Epithelial cell of proximal tubule (primary cell): ENCODE data around the gene DDX17. TPM values are rescaled to one million over a fixed set of nuclear protein-coding genes. Genes with fewer than 3 reads are reported as not detected.
"Not testable (repeated sequence)": the region's sequence is repeated elsewhere in the genome, so short reads cannot be mapped to it uniquely, and the experiment has no call there.

Source experiments
- DNase-seq: peaks from one replicate; pipeline ENCODE4 v3.0.0-alpha.2; 2011; ENCODE audit warnings: low read depth
- H3K4me3 ChIP-seq: 2 replicates; pipeline ENCODE4 v1.5.1; 2011; ENCODE audit warnings: low read depth, mild to moderate bottlenecking, low read length
- total RNA-seq: library from RNA; depleted of rRNA; stranded (reverse); fragments of >200 nt; gene quantifications from 2 replicates; pipeline ENCODE4 v1.2.3, GENCODE V29; 2015
- TF ChIP-seq, protein P1 (sequence below): conservative IDR thresholded peaks from 2 replicates; pipeline ENCODE4 v1.5.1; 2012; ENCODE audit warnings: low read depth, mild to moderate bottlenecking, low read length

Gene DDX17
- total RNA-seq, 1 donor from 2014 or later = 186 TPM

DNA sequence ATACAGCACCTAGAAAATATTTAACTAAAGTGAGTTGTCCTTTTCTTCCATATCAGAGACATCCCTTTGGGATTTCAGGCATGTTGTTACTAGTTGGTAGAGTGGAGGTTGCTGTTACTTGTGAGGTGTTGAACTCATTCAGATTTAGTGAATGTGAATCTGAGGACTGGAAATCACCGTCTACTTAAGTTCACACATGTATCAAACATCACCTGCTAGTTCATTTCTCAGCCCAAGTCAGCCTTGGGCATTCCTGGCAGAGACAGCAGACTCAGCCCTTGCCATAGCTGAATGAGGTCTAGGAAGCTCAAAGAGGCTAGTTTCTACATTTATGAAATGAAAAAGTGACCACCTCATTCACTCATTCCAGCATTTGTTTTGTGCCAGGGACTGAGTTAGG lies 28.5 kb downstream of the DDX17 start:
- TF ChIP-seq, protein P1, sequence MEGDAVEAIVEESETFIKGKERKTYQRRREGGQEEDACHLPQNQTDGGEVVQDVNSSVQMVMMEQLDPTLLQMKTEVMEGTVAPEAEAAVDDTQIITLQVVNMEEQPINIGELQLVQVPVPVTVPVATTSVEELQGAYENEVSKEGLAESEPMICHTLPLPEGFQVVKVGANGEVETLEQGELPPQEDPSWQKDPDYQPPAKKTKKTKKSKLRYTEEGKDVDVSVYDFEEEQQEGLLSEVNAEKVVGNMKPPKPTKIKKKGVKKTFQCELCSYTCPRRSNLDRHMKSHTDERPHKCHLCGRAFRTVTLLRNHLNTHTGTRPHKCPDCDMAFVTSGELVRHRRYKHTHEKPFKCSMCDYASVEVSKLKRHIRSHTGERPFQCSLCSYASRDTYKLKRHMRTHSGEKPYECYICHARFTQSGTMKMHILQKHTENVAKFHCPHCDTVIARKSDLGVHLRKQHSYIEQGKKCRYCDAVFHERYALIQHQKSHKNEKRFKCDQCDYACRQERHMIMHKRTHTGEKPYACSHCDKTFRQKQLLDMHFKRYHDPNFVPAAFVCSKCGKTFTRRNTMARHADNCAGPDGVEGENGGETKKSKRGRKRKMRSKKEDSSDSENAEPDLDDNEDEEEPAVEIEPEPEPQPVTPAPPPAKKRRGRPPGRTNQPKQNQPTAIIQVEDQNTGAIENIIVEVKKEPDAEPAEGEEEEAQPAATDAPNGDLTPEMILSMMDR = no peak
- H3K4me3 ChIP-seq = no peak overlapping the region
- no peak for DNase-seq

DNA sequence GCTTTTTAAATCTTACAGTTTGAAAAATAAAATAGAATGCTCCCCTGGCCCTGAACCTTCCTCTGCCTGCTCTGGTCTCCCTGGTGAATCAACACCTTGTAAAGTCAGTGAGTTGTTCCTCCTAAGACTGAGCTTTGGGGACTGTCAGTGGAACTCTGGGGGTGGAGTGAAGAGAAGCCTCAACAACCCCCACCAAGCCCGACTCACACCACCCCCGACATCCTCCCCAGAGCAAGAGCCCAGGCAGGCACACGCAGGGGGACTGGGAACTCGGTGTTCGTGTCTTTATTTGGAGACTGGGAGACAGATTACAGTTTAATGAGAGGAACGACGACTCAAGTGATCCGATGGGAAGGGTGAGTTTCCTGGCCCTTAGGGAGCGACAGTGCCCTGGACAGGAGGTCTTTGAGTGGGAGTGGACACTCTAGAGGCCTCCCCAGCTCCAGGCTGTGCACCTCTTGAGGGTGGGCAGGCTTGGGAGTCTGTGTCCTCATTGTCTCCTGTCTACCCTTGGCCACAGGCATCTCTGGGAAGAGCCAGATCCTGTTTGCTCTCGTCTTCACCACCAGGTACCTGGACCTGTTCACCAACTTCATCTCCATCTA lies 32.0 kb downstream of the DDX17 start:
- TF ChIP-seq, protein P1 = no peak
- no peak for DNase-seq
- no peak overlapping the region for H3K4me3 ChIP-seq

GRCh38 chr22:38471237-38471636 lies 34.9 kb downstream of the DDX17 start:
- no peak overlapping the region for H3K4me3 ChIP-seq
- DNase-seq = no peak
- TF ChIP-seq, protein P1 = no peak

GRCh38 chr22:38470179-38470578 lies 35.9 kb downstream of the DDX17 start:
- H3K4me3 ChIP-seq, DNase-seq: not testable (repeated sequence)

DNA sequence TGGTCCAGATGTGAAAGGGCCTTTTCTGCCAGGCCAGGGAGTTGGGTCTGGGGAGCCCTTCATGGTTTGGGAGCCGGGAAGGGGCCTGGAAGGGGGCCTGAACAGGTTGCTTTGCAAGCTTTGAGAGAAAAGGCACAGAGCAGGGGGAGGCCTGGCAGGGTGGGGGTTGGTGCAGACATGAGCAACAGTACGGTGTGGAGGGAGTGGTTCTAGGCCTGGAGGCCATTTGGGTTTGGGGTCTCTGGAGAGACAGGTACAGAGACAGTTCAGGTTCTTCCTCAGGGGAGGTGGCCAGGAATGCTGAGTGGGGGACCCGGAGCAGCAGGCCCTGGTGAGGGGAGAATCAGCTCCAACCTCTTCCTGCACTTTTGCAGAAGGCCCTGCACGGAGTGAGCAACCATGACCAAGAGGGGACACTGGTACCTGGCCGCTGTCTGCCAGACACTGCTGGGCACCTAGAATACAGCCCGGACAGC lies 36.8 kb downstream of the DDX17 start:
- no peak overlapping the region for H3K4me3 ChIP-seq
- no peak for DNase-seq
- TF ChIP-seq, protein P1 = no peak

- H3K4me3 ChIP-seq = peak overlapping the region; percentile 67
- no peak for DNase-seq
- TF ChIP-seq, protein P1 = peak; percentile 17
Observed at GRCh38 chr22:38468443-38469305, 37.4 kb downstream of the DDX17 start.

GRCh38 chr22:38467904-38468442 lies 38.1 kb downstream of the DDX17 start, which contains the start of gene KDELR3:
TSS of gene KDELR3 (plus strand) at chr22:38468096. CDS start at chr22:38468234, 138 bp downstream.
- peak within 1 kb of the TSS; percentile 67 for H3K4me3 ChIP-seq
- TF ChIP-seq, protein P1 = no peak
- no peak for DNase-seq
